Panc1 (cell line): ENCODE measurements around the gene TESK1. TPM values are rescaled to one million over a fixed set of nuclear protein-coding genes. Genes with fewer than 3 reads are reported as not detected.
"Not testable (repeated sequence)": the region's sequence is repeated elsewhere in the genome, so short reads cannot be mapped to it uniquely, and the experiment has no call there.

Experiments used
- ATAC-seq: fragments of 200-7000 bp; cut with Tn5 transposase; 2 replicates; pipeline ENCODE4 v1.9.1; 2020; ENCODE audit warnings: mild to moderate bottlenecking, moderate library complexity
- BruUV-seq: library from RNA; stranded (reverse); fragments of 400-500 nt; replicated peaks from 2 replicates; lab custom pipeline; 2021; lab: Mats Ljungman, UMichigan
- CTCF ChIA-PET: fragments of 300-600 bp; sonication (Branson Sonifier 250); formaldehyde crosslinking; loops from one replicate; lab custom pipeline; 2022; ENCODE audit warnings: antibody characterized with exemption; lab: Charles Lee
- POLR2A ChIA-PET: fragments of 300-600 bp; sonication (Branson Sonifier 250); formaldehyde crosslinking; loops from one replicate; lab custom pipeline; 2022; ENCODE audit warnings: antibody characterized with exemption; lab: Charles Lee
- DNase-seq: peaks from one replicate; pipeline ENCODE4 v3.0.0-alpha.2; 2010; ENCODE audit warnings: low read depth, low spot score
- H3K27ac ChIP-seq: 2 replicates; pipeline ENCODE4 v1.5.1; 2011; ENCODE audit warnings: mild to moderate bottlenecking, low read length, inconsistent platforms
- H3K27me3 ChIP-seq: fragments of 200-500 bp; sonication (Bioruptor generic); 2 replicates; pipeline ENCODE4 v1.6.0; 2014; ENCODE audit warnings: low read length, inconsistent platforms; ENCODE audit not compliant: control insufficient read depth, insufficient read depth
- H3K36me3 ChIP-seq: fragments of 200-500 bp; sonication (Bioruptor generic); 2 replicates; pipeline ENCODE4 v1.5.1; 2014; ENCODE audit warnings: inconsistent platforms, mild to moderate bottlenecking, low read length, moderate library complexity; ENCODE audit not compliant: control insufficient read depth, insufficient read depth
- H3K4me1 ChIP-seq: 2 replicates; pipeline ENCODE4 v1.5.1; 2011; ENCODE audit warnings: inconsistent platforms, mild to moderate bottlenecking, low read length, moderate library complexity; ENCODE audit not compliant: control insufficient read depth, insufficient read depth
- H3K4me3 ChIP-seq, 2 experiments: 2 replicates each; pipeline ENCODE4 v1.5.1; 2011 to 2012; ENCODE audit warnings: low read depth in 2 of 2, low read length in 2 of 2, mild to moderate bottlenecking in 2 of 2, inconsistent platforms in 1 of 2, moderate library complexity in 1 of 2
- H3K9me3 ChIP-seq: fragments of 200-500 bp; sonication (Bioruptor generic); 2 replicates; pipeline ENCODE4 v1.5.1; 2014; ENCODE audit warnings: low read depth, mild to moderate bottlenecking, inconsistent platforms, low read length, moderate library complexity; ENCODE audit not compliant: control insufficient read depth, insufficient read depth
- POLR2AphosphoS5 ChIP-seq: IDR thresholded peaks from 2 replicates; pipeline ENCODE4 v1.6.1; 2012; ENCODE audit warnings: mild to moderate bottlenecking, low read depth, low read length, moderate library complexity
- SIN3A ChIP-seq: IDR thresholded peaks from 2 replicates; pipeline ENCODE4 v1.6.1; 2012; ENCODE audit warnings: low read depth, mild to moderate bottlenecking, low read length, moderate library complexity, borderline replicate concordance; ENCODE audit not compliant: insufficient read depth
- TCF7L2 ChIP-seq: IDR thresholded peaks from 2 replicates; pipeline ENCODE4 v1.6.1; 2011; ENCODE audit warnings: mild to moderate bottlenecking, low read depth, low read length, inconsistent platforms
- in situ Hi-C: cut with HindIII; loops from 2 replicates; pipeline ENCODE4 v1.10.0; 2016; ENCODE audit warnings: low sequenced_read_pairs, low pct_unique_long_range_greater_than_20kb
- intact Hi-C: fragments of 100-400 bp; cut with micrococcal nuclease; formaldehyde crosslinking; loops from one replicate; pipeline ENCODE4 v1.10.0; 2022; ENCODE audit not compliant: unreplicated experiment
- total RNA-seq: library from RNA; stranded (reverse); gene quantifications from one replicate; pipeline ENCODE4 v1.2.1, GENCODE V29; 2021; ENCODE audit not compliant: unreplicated experiment
- TF ChIP-seq, protein P1 (sequence below): fragments of 450-650 bp; IDR thresholded peaks from 2 replicates; pipeline ENCODE4 v1.5.1; 2017; ENCODE audit warnings: mild to moderate bottlenecking
- TF ChIP-seq, protein P2 (sequence below), 2 experiments: IDR thresholded peaks; 2 replicates each; pipeline ENCODE4 v1.6.1; 2011 to 2012; ENCODE audit warnings: low read depth in 2 of 2, control low read depth in 1 of 2, low read length in 1 of 2, mild to moderate bottlenecking in 1 of 2, moderate library complexity in 1 of 2; ENCODE audit not compliant: insufficient read depth in 1 of 2

TESK1 gene
- total RNA-seq, 1 experiment from 2014 or later = 55.0 TPM

DNA sequence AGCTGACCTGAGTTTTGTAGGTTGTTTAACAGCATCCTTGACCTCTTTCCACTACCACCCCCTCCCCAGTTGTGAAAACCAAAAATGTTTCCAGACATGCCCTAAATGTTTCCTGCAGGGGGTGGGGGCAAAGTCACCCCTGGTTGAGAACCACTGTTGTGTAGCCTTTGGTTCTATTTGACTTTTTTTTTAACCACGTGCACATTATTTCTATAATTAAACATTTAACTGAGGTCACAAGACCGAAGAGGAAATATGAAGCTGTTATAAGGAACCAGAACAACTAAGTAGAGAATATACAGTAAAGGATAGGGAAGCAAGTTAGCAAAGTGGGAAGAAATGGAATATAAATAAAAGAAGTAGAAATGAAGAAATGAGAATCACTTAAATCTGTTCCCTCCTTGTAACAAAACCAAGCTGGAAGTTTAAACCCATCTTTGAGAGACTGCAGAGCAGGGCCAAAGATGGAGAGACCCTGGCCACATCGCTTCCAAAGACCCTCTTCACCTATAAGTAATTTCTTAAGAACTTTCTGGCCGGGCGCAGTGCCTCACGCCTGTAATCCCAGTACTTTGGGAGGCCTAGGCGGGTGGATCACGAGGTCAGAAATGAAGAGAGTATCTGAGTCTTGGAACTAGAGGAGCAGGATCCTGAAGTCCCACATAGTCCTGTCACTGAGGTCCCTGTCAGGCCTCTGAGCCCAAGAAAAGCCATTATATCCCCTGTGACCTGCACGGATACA is 31.2 kb downstream of the TESK1 start:
- Histone ChIP-seq H3K9me3 (no peaks in the 10 kb centered on the region), H3K4me1 (0 out of 2 replicates have a peak, but pooled peaks cover 3% of the 10 kb centered on the region), H3K27ac (no peak overlapping the region), H3K27me3 (no peaks in the 10 kb centered on the region), H3K36me3 (no peaks in the 10 kb centered on the region), H3K4me3 (no peak overlapping the region)
- intact Hi-C loops = no loop called here
- POLR2A ChIA-PET = no interaction called here
- BruUV-seq = no TSS peak
- ATAC-seq = no peak
- CTCF ChIA-PET = no interaction called here
- DNase-seq = no peak
- TF ChIP-seq TCF7L2 (no peak), POLR2AphosphoS5 (no peak), SIN3A (no peak)
- TF ChIP-seq, protein P1, sequence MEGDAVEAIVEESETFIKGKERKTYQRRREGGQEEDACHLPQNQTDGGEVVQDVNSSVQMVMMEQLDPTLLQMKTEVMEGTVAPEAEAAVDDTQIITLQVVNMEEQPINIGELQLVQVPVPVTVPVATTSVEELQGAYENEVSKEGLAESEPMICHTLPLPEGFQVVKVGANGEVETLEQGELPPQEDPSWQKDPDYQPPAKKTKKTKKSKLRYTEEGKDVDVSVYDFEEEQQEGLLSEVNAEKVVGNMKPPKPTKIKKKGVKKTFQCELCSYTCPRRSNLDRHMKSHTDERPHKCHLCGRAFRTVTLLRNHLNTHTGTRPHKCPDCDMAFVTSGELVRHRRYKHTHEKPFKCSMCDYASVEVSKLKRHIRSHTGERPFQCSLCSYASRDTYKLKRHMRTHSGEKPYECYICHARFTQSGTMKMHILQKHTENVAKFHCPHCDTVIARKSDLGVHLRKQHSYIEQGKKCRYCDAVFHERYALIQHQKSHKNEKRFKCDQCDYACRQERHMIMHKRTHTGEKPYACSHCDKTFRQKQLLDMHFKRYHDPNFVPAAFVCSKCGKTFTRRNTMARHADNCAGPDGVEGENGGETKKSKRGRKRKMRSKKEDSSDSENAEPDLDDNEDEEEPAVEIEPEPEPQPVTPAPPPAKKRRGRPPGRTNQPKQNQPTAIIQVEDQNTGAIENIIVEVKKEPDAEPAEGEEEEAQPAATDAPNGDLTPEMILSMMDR = no peak
- TF ChIP-seq, protein P2, sequence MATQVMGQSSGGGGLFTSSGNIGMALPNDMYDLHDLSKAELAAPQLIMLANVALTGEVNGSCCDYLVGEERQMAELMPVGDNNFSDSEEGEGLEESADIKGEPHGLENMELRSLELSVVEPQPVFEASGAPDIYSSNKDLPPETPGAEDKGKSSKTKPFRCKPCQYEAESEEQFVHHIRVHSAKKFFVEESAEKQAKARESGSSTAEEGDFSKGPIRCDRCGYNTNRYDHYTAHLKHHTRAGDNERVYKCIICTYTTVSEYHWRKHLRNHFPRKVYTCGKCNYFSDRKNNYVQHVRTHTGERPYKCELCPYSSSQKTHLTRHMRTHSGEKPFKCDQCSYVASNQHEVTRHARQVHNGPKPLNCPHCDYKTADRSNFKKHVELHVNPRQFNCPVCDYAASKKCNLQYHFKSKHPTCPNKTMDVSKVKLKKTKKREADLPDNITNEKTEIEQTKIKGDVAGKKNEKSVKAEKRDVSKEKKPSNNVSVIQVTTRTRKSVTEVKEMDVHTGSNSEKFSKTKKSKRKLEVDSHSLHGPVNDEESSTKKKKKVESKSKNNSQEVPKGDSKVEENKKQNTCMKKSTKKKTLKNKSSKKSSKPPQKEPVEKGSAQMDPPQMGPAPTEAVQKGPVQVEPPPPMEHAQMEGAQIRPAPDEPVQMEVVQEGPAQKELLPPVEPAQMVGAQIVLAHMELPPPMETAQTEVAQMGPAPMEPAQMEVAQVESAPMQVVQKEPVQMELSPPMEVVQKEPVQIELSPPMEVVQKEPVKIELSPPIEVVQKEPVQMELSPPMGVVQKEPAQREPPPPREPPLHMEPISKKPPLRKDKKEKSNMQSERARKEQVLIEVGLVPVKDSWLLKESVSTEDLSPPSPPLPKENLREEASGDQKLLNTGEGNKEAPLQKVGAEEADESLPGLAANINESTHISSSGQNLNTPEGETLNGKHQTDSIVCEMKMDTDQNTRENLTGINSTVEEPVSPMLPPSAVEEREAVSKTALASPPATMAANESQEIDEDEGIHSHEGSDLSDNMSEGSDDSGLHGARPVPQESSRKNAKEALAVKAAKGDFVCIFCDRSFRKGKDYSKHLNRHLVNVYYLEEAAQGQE (IDR thresholded peaks at IDR 0.05; ENCODE audit: insufficient read depth in 1 of 2, low read depth in 2 of 2, low read length in 1 of 2) = no peak
- in situ Hi-C loops = no loop called here

DNA sequence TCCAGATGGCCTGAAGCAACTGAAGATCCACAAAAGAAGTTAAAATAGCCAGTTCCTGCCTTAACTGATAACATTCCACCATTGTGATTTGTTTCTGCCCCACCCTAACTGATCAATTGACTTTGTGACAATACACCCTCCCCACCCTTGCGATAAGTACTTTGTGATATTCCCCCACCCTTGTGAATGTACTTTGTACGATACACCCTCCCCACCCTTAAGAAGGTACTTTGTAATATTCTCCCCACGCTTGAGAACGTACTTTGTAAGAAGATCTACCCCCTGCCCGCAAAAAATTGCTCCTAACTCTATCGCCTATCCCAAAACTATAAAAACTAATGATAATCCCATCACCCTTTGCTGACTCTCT is 31.8 kb downstream of the TESK1 start:
- ATAC-seq, H3K4me3 ChIP-seq, H3K4me1 ChIP-seq, H3K27me3 ChIP-seq, intact Hi-C loops, H3K27ac ChIP-seq, DNase-seq, CTCF ChIA-PET, BruUV-seq, H3K9me3 ChIP-seq, POLR2A ChIA-PET, in situ Hi-C loops, H3K36me3 ChIP-seq: not testable (repeated sequence)

DNA sequence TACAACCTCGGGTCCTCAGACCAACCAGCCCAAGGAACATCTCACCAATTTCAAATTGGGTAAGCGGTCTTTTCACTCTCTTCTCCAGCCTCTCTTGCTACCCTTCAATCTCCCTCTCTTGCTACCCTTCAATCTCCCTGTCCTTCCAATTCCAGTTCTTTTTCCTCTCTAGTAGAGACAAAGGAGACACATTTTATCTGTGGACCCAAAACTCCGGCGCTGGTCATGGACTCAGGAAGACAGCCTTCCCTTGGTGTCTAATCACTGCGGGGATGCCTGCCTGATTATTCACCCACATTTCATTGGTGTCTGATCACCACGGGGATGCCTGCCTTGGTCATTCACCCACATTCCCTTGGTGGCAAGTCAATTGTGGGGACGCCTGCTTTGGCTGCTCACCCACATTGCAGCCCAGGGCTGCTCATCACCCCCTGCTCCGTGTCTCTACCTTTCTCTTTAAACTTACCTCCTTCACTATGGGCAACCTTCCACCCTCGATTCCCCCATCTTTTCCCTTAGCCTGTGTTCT is 32.4 kb downstream of the TESK1 start:
- H3K4me1 ChIP-seq, ATAC-seq, H3K36me3 ChIP-seq, BruUV-seq, H3K27me3 ChIP-seq, H3K27ac ChIP-seq, POLR2A ChIA-PET, in situ Hi-C loops, H3K4me3 ChIP-seq, intact Hi-C loops, DNase-seq, H3K9me3 ChIP-seq, CTCF ChIA-PET: not testable (repeated sequence)

DNA sequence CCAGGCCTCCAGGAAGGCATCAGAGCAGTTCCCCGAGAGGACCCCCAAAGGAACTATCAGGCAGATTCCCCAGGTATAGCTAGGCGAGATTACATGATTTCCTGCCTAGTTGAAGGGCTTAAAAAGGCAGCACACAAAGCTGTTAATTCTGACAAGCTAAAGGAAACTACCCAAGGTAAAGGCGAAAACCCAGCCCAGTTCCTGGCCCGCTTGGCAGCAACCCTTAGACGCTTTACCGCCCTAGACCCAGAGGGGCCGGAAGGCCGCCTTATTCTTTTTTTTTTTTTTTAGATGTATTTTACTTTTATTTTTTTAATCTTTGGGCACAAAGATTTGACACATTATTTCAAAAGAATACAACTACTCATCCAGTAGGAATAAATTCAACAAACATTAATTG is 33.7 kb downstream of the TESK1 start:
- H3K4me3 ChIP-seq, H3K27ac ChIP-seq, ATAC-seq, H3K27me3 ChIP-seq, H3K9me3 ChIP-seq, CTCF ChIA-PET, H3K4me1 ChIP-seq, in situ Hi-C loops, BruUV-seq, intact Hi-C loops, POLR2A ChIA-PET, H3K36me3 ChIP-seq, DNase-seq: not testable (repeated sequence)

DNA sequence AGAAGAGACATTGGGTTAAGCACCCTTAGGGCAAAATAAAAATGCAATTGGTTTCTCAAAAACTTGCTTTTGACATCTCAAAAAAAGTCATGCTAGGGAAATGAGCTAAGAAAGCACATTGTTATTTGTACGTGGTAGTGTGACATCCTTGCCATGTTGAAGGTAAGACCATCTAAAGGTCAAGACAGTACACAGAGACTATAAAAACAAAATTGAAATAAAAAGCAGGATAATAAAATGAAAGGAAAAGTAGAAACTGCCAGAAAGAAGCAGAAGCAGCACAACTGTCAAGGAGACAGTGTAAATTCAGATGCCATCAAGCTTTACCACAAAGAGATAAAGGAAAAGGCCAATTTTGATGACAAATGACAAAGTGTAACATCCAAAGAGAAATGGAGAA is 34.2 kb downstream of the TESK1 start:
- CTCF ChIA-PET, H3K9me3 ChIP-seq, H3K27ac ChIP-seq, DNase-seq, H3K36me3 ChIP-seq, BruUV-seq, in situ Hi-C loops, H3K27me3 ChIP-seq, H3K4me3 ChIP-seq, POLR2A ChIA-PET, ATAC-seq, intact Hi-C loops, H3K4me1 ChIP-seq: not testable (repeated sequence)
